CD8-positive, alpha-beta memory T cell (primary cell): ENCODE measurements around the gene KRT5. TPM values are rescaled to one million over a fixed set of nuclear protein-coding genes. Genes with fewer than 3 reads are reported as not detected.
"Not testable (repeated sequence)": the region's sequence is repeated elsewhere in the genome, so short reads cannot be mapped to it uniquely, and the experiment has no call there.

Experiments used
- CTCF ChIA-PET: fragments of 350-600 bp; sonication (Branson Sonifier 250); formaldehyde crosslinking; loops from one replicate; lab custom pipeline; 2021; ENCODE audit warnings: antibody characterized with exemption; lab: Charles Lee
- POLR2A ChIA-PET: fragments of 350-600 bp; sonication (Branson Sonifier 250); formaldehyde crosslinking; loops from one replicate; lab custom pipeline; 2021; ENCODE audit warnings: antibody characterized with exemption; lab: Charles Lee
- DNase-seq, 5 donors: peaks; one replicate each; pipeline versions ENCODE4 v3.0.0 to v3.0.0-alpha.2; 2020 to 2022; ENCODE audit warnings: mixed read lengths in 1 of 5
- H3K27ac ChIP-seq: one replicate; pipeline ENCODE4 v1.7.0; 2013; ENCODE audit warnings: low read depth, mild to moderate bottlenecking, low read length, moderate library complexity
- H3K27me3 ChIP-seq: 2 replicates; pipeline ENCODE4 v1.7.0; 2013; ENCODE audit warnings: low read length, mild to moderate bottlenecking; ENCODE audit not compliant: insufficient read depth, poor library complexity, severe bottlenecking
- H3K36me3 ChIP-seq: 2 replicates; pipeline ENCODE4 v1.7.0; 2013; ENCODE audit warnings: mild to moderate bottlenecking, low read length, moderate library complexity; ENCODE audit not compliant: insufficient read depth
- H3K4me1 ChIP-seq: 2 replicates; pipeline ENCODE4 v1.7.0; 2013; ENCODE audit warnings: mild to moderate bottlenecking, low read length, moderate library complexity; ENCODE audit not compliant: insufficient read depth
- H3K4me3 ChIP-seq: 2 replicates; pipeline ENCODE4 v1.7.0; 2013; ENCODE audit warnings: mild to moderate bottlenecking, low read length
- H3K9me3 ChIP-seq: 2 replicates; pipeline ENCODE4 v1.7.0; 2013; ENCODE audit warnings: mild to moderate bottlenecking, low read length
- H3K27ac Mint-ChIP-seq, 8 donors: one replicate each; pipeline ENCODE4 v1.8.0; 2020 to 2021; ENCODE audit warnings: mixed read lengths in 8 of 8, mild to moderate bottlenecking in 6 of 8, inconsistent platforms in 3 of 8, moderate library complexity in 3 of 8
- H3K27me3 Mint-ChIP-seq, 2 donors: one replicate each; pipeline ENCODE4 v1.8.0; 2020 to 2021; ENCODE audit warnings: mixed read lengths in 2 of 2, mild to moderate bottlenecking in 1 of 2, moderate library complexity in 1 of 2
- H3K36me3 Mint-ChIP-seq, 3 donors: one replicate each; pipeline ENCODE4 v1.8.0; 2020 to 2021; ENCODE audit warnings: mixed read lengths in 3 of 3, inconsistent platforms in 1 of 3, mild to moderate bottlenecking in 1 of 3
- H3K4me1 Mint-ChIP-seq, 3 donors: one replicate each; pipeline ENCODE4 v1.8.0; 2020 to 2021; ENCODE audit warnings: mixed read lengths in 3 of 3, inconsistent platforms in 1 of 3, mild to moderate bottlenecking in 1 of 3
- H3K4me3 Mint-ChIP-seq, 7 donors: one replicate each; pipeline ENCODE4 v1.8.0; 2020 to 2021; ENCODE audit warnings: mixed read lengths in 7 of 7, mild to moderate bottlenecking in 6 of 7, moderate library complexity in 4 of 7, inconsistent platforms in 2 of 7
- H3K9me3 Mint-ChIP-seq, 5 donors: one replicate each; pipeline ENCODE4 v1.8.0; 2020 to 2022; ENCODE audit warnings: mixed read lengths in 5 of 5, mild to moderate bottlenecking in 3 of 5, moderate library complexity in 2 of 5, inconsistent platforms in 1 of 5
- polyA plus RNA-seq: library from polyadenylated mRNA; unstranded; fragments of 300-500 nt; fragmentation: Illumina TruSeq; gene quantifications from one replicate; pipeline ENCODE4 v1.2.3, GENCODE V29; 2021
- total RNA-seq, 2 experiments: library from RNA; stranded (reverse); gene quantifications; one replicate each; pipeline ENCODE4 v1.2.3, GENCODE V29; 2021

The KRT5 gene
- total and polyA plus RNA-seq, 3 experiments from 2014 or later: not detected

- Histone ChIP-seq H3K36me3 (no peaks in the 10 kb centered on the region), H3K9me3 (no peaks in the 10 kb centered on the region), H3K4me3 (no peak overlapping the region), H3K27me3 (no peaks in the 10 kb centered on the region), H3K27ac (no peak overlapping the region), H3K4me1 (no peaks in the 10 kb centered on the region)
- Mint-ChIP-seq H3K27me3 (peaks cover 24 to 46% of the 10 kb centered on the region in 2 donors), H3K9me3 (no peaks in the 10 kb centered on the region), H3K4me3 (no peak overlapping the region), H3K4me1 (peaks cover 0 to 4% (median 2%) of the 10 kb centered on the region in 3 donors), H3K27ac (no peak overlapping the region), H3K36me3 (no peaks in the 10 kb centered on the region)
- DNase-seq: no peak
- POLR2A ChIA-PET: no interaction called here
- CTCF ChIA-PET: no interaction called here
Measured at GRCh38 chr12:52494518-52494917, 25.7 kb downstream of the KRT5 start.

GRCh38 chr12:52494100-52494499 is 26.1 kb downstream of the KRT5 start:
- Histone ChIP-seq H3K27ac (no peak overlapping the region), H3K4me1 (no peaks in the 10 kb centered on the region), H3K4me3 (no peak overlapping the region), H3K36me3 (no peaks in the 10 kb centered on the region), H3K27me3 (no peaks in the 10 kb centered on the region), H3K9me3 (no peaks in the 10 kb centered on the region)
- Mint-ChIP-seq H3K4me3 (no peak overlapping the region), H3K4me1 (peaks cover 0 to 4% (median 2%) of the 10 kb centered on the region in 3 donors), H3K36me3 (no peaks in the 10 kb centered on the region), H3K27me3 (peaks cover 24 to 48% of the 10 kb centered on the region in 2 donors), H3K27ac (no peak overlapping the region), H3K9me3 (no peaks in the 10 kb centered on the region)
- no peak for DNase-seq
- ChIA-PET CTCF (no interaction called here), POLR2A (no interaction called here)

DNA sequence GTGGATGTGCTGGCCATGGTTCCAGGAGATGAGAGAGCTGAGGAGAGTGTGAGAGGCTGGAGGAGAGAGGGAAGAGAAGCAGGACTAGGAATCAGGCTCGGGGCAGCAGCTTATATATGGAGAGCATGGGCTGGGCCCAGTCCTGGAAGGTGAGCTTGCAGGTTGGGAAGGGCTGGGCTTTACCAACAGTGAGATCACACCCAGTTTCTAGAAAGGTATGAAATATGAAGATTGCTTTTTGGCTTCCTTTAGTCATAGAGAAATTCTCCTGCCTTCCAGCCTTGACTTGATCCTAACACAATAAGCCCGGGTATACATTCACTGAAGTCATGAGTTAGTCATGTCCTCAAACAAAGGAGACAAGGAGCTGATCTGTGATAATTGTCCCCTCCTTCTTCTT is 27.0 kb downstream of the KRT5 start, which contains the start of gene KRT6A:
KRT6A (minus strand) TSS at position 86 of the 400 bp plus-strand sequence; CDS start at position 17, 69 bp downstream.
- no peaks in the 10 kb centered on the region for H3K9me3 Mint-ChIP-seq
- no peak within 1 kb of the TSS for H3K4me3 Mint-ChIP-seq
- Histone ChIP-seq H3K4me3 (no peak within 1 kb of the TSS), H3K27ac (no peak within 1 kb of the TSS), H3K27me3 (no peaks in the 10 kb centered on the region), H3K36me3 (no peaks in the 10 kb centered on the region), H3K4me1 (no peaks in the 10 kb centered on the region), H3K9me3 (no peaks in the 10 kb centered on the region)
- H3K4me1 Mint-ChIP-seq: peaks cover 0 to 4% (median 2%) of the 10 kb centered on the region in 3 donors
- H3K27ac Mint-ChIP-seq: no peak within 1 kb of the TSS
- peaks cover 24 to 52% of the 10 kb centered on the region in 2 donors for H3K27me3 Mint-ChIP-seq
- H3K36me3 Mint-ChIP-seq: no peaks in the 10 kb centered on the region
- no peak for DNase-seq
- ChIA-PET CTCF (no interaction called here), POLR2A (no interaction called here)

DNA sequence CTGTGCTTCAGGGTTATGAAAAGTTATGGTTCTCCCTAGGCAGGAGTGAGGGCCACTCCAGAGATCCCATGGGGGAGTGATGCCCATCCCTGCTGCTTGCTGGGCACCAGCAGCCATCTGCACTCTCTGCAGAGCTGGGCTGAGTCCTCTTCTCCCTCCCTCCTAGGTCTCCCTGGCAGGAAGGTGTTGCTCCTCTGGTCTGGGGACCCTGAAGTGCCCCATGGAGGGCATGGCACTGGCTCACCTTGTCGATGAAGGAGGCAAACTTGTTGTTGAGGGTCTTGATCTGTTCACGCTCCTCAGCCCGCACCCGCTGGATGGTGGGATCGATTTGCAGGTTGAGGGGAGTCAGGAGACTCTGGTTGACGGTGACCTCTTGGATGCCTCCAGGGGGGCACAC is 27.8 kb downstream of the KRT5 start:
- not testable (repeated sequence) for H3K4me1 Mint-ChIP-seq

GRCh38 chr12:52491495-52491894 is 28.7 kb downstream of the KRT5 start:
- DNase-seq, H3K36me3 Mint-ChIP-seq, H3K4me1 ChIP-seq, H3K4me1 Mint-ChIP-seq, H3K27me3 ChIP-seq, H3K9me3 ChIP-seq, H3K4me3 ChIP-seq, H3K27ac Mint-ChIP-seq, H3K9me3 Mint-ChIP-seq, H3K4me3 Mint-ChIP-seq, POLR2A ChIA-PET, CTCF ChIA-PET, H3K27ac ChIP-seq, H3K36me3 ChIP-seq: not testable (repeated sequence)
- H3K27me3 Mint-ChIP-seq: peaks cover 21 to 56% of the 10 kb centered on the region in 2 donors

More for the DNA sequence above, 27.8 kb downstream of the KRT5 start:
- H3K36me3 ChIP-seq, H3K4me1 ChIP-seq, H3K36me3 Mint-ChIP-seq, POLR2A ChIA-PET, H3K4me3 Mint-ChIP-seq, H3K9me3 Mint-ChIP-seq, H3K4me3 ChIP-seq, H3K27me3 ChIP-seq, DNase-seq, CTCF ChIA-PET, H3K9me3 ChIP-seq, H3K27ac ChIP-seq, H3K27ac Mint-ChIP-seq: not testable (repeated sequence)
- peaks cover 21 to 50% of the 10 kb centered on the region in 2 donors for H3K27me3 Mint-ChIP-seq

DNA sequence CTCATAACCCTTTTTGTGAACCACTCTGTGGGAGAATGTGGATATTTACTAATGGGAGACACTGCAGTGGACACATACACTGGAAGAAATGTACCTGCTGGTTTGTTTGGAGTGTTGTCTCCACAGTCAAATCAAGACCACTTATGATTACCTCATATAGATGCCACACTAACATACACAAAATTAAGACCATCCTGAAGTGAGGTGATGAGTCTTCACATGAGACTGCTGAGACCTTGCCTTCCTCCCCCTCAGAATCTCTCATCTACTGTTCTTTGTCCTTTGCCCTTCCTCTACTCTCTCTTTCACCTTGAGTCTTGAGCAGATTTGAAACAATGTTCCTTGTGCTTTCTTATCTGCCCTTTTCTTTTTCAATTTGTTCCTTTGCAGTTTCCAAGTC is 31.5 kb downstream of the KRT5 start:
- no peak overlapping the region for H3K4me3 ChIP-seq
- ChIA-PET CTCF (no interaction called here), POLR2A (no interaction called here)
- peaks cover 19 to 65% of the 10 kb centered on the region in 2 donors for H3K27me3 Mint-ChIP-seq
- no peaks in the 10 kb centered on the region for H3K36me3 ChIP-seq
- H3K27ac ChIP-seq: no peak overlapping the region
- no peaks in the 10 kb centered on the region for H3K4me1 Mint-ChIP-seq
- no peak for DNase-seq
- no peaks in the 10 kb centered on the region for H3K4me1 ChIP-seq
- H3K9me3 ChIP-seq: no peaks in the 10 kb centered on the region
- peaks cover 8 to 14% (median 13%) of the 10 kb centered on the region in 5 donors for H3K9me3 Mint-ChIP-seq
- H3K36me3 Mint-ChIP-seq: no peaks in the 10 kb centered on the region
- no peak overlapping the region for H3K4me3 Mint-ChIP-seq
- H3K27me3 ChIP-seq: no peaks in the 10 kb centered on the region
- H3K27ac Mint-ChIP-seq: no peak overlapping the region

DNA sequence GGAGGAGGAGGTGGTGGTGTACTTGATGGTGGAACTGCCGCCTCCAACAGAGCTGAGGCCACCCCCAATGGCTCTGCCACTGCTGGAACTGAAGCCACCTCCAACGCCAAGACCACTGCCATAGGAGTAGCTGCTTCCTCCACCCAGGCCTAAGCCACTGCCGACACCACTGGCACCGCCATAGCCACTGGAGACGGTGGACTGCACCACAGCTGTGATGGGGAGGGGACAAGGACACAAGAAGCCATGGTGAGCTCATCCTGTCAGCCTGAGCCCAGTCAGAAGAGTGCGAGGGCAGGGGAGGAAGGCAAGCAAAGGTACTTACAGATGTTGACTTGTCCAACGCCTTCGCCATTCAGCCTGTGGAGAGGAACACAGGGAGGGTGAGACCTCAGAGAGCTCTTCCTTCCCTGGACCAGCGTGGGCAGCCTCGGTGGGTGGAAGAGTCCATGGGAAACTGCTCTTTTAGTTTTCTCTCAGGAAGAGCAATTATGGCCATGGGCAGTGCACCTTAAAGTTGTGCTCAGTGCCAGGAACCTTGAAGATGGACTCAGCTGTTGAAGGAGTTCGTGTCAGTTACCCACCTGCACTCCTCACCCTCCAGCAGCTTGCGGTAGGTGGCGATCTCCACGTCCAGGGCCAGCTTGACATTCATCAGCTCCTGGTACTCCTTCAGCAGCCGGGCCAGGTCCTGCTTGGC is 32.3 kb downstream of the KRT5 start:
- H3K27ac ChIP-seq, CTCF ChIA-PET, H3K4me3 Mint-ChIP-seq, POLR2A ChIA-PET, H3K27ac Mint-ChIP-seq, H3K4me1 Mint-ChIP-seq, H3K36me3 ChIP-seq, H3K9me3 ChIP-seq, H3K4me3 ChIP-seq, H3K4me1 ChIP-seq, H3K27me3 ChIP-seq, DNase-seq, H3K36me3 Mint-ChIP-seq: not testable (repeated sequence)
- Mint-ChIP-seq H3K9me3 (peaks cover 8 to 14% (median 13%) of the 10 kb centered on the region in 5 donors), H3K27me3 (peaks cover 20 to 66% of the 10 kb centered on the region in 2 donors)

DNA sequence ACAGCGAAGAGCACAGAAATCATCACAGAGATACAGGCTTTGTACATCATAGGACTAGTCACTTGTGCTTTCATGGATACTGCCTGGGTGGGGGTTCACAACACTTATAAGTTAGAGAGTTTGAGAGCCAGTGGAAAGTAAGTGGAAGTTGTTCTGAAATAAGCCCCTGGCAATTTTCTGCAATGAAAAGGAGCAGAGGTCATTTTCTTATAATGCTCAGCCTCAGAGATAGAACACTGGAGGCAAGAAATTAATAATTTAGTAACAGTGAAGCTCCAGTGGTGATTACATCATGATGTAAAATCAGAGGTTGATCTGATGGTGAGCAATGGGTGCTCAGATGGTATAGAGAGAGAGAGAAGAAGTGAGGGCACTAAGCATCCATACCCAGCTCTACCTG is 33.0 kb downstream of the KRT5 start:
- Mint-ChIP-seq H3K36me3 (no peaks in the 10 kb centered on the region), H3K4me1 (no peaks in the 10 kb centered on the region), H3K27me3 (peaks cover 18 to 69% of the 10 kb centered on the region in 2 donors), H3K4me3 (no peak overlapping the region), H3K9me3 (peaks cover 8 to 14% (median 13%) of the 10 kb centered on the region in 5 donors), H3K27ac (no peak overlapping the region)
- DNase-seq: no peak
- no peaks in the 10 kb centered on the region for H3K27me3 ChIP-seq
- H3K27ac ChIP-seq: no peak overlapping the region
- H3K9me3 ChIP-seq: no peaks in the 10 kb centered on the region
- H3K4me3 ChIP-seq: no peak overlapping the region
- ChIA-PET POLR2A (no interaction called here), CTCF (no interaction called here)
- H3K4me1 ChIP-seq: no peaks in the 10 kb centered on the region
- H3K36me3 ChIP-seq: no peaks in the 10 kb centered on the region
